ENCODE results near the gene ANTKMT. TPM values are rescaled to one million over a fixed set of nuclear protein-coding genes. Genes with fewer than 3 reads are reported as not detected.
"Not testable (repeated sequence)": the region's sequence is repeated elsewhere in the genome, so short reads cannot be mapped to it uniquely, and the experiment has no call there.

Gene ANTKMT
- total and polyA plus RNA-seq, 9 donors: 13.2 to 43.9 (median 21.9) TPM; not detected in 1

DNA sequence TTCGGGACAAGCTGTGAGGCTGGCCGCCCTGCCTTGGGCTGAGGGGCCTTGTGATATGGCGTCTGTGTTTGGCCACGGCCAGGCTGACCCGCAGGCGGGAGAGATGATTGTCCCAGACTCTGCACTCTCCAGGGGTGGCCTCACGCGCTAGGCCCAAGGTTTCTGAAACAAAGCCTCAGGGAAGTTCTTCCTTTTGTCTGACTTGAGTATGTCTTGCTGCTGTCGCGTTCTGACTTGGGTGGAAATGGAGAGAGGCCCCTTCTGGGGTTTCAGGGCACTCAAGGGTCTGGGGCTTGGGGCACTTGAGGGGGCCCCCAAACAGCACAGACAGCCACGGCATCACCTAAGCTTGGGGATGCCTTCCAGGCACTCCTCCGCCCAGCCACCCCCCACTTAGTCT is 9.9 kb upstream of the ANTKMT start:
- no peak overlapping the region for H3K27ac ChIP-seq
- no peak overlapping the region for H3K4me3 ChIP-seq
- intact Hi-C loops (cut with DNase I): loop anchor here in 1 of 4 donors (5.0 kb wide), 1 partner anchor 386 kb away; the partner anchor contains the start of gene C1QTNF8
- H3K9me3 ChIP-seq: no peaks in the 10 kb centered on the region
- H3K36me3 ChIP-seq: no peaks in the 10 kb centered on the region
- TF ChIP-seq POLR2A (IDR thresholded peaks at IDR 0.05): no peak
- TF ChIP-seq, protein P1, sequence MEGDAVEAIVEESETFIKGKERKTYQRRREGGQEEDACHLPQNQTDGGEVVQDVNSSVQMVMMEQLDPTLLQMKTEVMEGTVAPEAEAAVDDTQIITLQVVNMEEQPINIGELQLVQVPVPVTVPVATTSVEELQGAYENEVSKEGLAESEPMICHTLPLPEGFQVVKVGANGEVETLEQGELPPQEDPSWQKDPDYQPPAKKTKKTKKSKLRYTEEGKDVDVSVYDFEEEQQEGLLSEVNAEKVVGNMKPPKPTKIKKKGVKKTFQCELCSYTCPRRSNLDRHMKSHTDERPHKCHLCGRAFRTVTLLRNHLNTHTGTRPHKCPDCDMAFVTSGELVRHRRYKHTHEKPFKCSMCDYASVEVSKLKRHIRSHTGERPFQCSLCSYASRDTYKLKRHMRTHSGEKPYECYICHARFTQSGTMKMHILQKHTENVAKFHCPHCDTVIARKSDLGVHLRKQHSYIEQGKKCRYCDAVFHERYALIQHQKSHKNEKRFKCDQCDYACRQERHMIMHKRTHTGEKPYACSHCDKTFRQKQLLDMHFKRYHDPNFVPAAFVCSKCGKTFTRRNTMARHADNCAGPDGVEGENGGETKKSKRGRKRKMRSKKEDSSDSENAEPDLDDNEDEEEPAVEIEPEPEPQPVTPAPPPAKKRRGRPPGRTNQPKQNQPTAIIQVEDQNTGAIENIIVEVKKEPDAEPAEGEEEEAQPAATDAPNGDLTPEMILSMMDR (IDR thresholded peaks at IDR 0.05): no peak
- no peak for TF ChIP-seq EP300 (IDR thresholded peaks at IDR 0.05)
- peaks cover 14% of the 10 kb centered on the region for H3K4me1 ChIP-seq (ENCODE audit: insufficient read depth)
- no peak for DNase-seq
- H3K27me3 ChIP-seq: peaks cover 3% of the 10 kb centered on the region
- WGBS, 3 donors: 61 to 72% (median 68%) methylated on average over 10 to 12 of the region's 12 CpGs

DNA sequence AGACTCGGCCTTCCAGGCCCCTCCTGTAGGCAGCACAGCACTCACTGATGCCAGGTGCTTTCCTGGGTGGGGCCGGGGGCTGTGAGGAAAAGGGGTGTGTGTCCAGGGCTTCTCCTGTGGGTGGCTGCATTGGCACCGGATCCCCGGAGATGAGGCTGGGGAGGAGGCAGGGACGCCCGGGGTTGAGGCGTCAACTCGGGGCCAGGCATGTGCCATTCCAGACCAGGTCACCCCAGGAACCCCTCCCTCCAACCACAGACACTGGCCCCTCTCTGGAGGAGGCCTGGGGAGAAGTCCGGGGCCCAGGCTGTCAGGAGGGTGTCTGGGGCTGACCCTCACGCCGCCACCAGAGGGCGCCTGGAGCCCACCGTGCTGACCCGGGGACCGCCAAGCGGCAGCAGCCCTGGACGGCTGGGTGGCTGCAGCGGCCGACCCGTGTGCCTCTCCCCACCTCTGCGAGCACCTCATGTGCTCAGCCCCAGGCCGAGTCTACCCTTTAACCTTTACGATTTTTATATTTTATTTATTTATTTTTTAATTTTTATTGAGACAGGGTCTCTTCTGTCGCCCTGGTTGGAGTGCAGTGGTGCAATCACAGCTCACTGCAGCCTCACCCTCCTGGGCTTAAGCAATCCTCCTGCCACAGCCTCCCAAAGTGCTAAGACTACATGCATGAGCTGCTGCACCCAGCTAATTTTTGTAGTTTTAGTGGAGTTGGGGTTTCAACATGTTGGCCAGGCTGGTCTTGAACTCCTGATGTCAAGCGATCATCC is 9.2 kb upstream of the ANTKMT start:
- peak; percentile 58 to 83 (median 77) for DNase-seq
- peaks cover 18% of the 10 kb centered on the region for H3K4me1 ChIP-seq (ENCODE audit: insufficient read depth)
- no peak overlapping the region for H3K4me3 ChIP-seq
- no peak overlapping the region for H3K27ac ChIP-seq
- 9 to 11% (median 10%) methylated on average over 25 of the region's 25 CpGs for WGBS, 3 donors
- H3K27me3 ChIP-seq: peaks cover 3% of the 10 kb centered on the region
- no peaks in the 10 kb centered on the region for H3K9me3 ChIP-seq
- H3K36me3 ChIP-seq: no peaks in the 10 kb centered on the region
- TF ChIP-seq POLR2A (IDR thresholded peaks at IDR 0.05) (no peak), EP300 (IDR thresholded peaks at IDR 0.05) (no peak)
- TF ChIP-seq, protein P1 (IDR thresholded peaks at IDR 0.05): peak; percentile 65 to 83 (median 75)
- intact Hi-C loops (cut with DNase I): loop anchor here in 1 of 4 donors (5.0 kb wide), 1 partner anchor 386 kb away; the partner anchor contains the start of gene C1QTNF8

- intact Hi-C loops (cut with DNase I): loop anchor here in 1 of 4 donors (5.0 kb wide), 1 partner anchor 385 kb away; the partner anchor contains the start of gene C1QTNF8
- not testable (repeated sequence) for H3K4me3 ChIP-seq, H3K36me3 ChIP-seq, H3K27ac ChIP-seq, H3K9me3 ChIP-seq, DNase-seq, H3K27me3 ChIP-seq
- WGBS, 3 donors: 40 to 53% (median 43%) methylated on average over 12 to 13 of the region's 13 CpGs
- H3K4me1 ChIP-seq (ENCODE audit: insufficient read depth): peaks cover 18% of the 10 kb centered on the region
Measured at GRCh38 chr16:712740-713250, 8.2 kb upstream of the ANTKMT start.

DNA sequence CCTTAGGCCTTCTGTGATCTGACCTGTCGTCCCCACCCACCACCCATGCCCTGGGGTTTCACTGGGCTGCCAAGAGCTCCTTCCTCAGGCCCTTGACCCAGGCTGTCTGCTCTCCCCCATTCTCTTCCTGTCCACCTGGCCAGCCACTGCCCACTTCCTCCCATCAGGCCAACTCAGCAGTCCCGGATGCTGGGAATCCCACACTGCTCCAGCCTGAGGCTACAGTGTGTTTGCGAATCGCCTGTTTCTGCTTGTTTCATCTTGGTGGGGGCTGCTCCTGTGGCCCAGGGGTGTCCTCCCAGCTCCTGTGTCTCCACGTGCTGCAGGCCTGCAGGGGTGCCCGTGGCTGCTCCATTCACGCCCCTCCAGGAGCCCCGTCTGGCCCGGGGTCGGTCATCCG is 6.9 kb upstream of the ANTKMT start:
- Histone ChIP-seq H3K36me3 (no peaks in the 10 kb centered on the region), H3K4me3 (no peak overlapping the region), H3K27ac (no peak overlapping the region), H3K27me3 (no peaks in the 10 kb centered on the region), H3K9me3 (no peaks in the 10 kb centered on the region), H3K4me1 (ENCODE audit: insufficient read depth) (peaks cover 18% of the 10 kb centered on the region)
- TF ChIP-seq POLR2A (IDR thresholded peaks at IDR 0.05) (no peak), EP300 (IDR thresholded peaks at IDR 0.05) (no peak)
- TF ChIP-seq, protein P1 (IDR thresholded peaks at IDR 0.05): no peak
- intact Hi-C loops (cut with DNase I): loop anchor here in 1 of 4 donors (5.0 kb wide), 1 partner anchor 383 kb away; the partner anchor contains the start of gene C1QTNF8
- DNase-seq: no peak
- 62 to 69% (median 62%) methylated on average over 11 of the region's 11 CpGs for WGBS, 3 donors
